CD14-positive monocyte (primary cell): ENCODE results near the gene DUS1L. TPM values are rescaled to one million over a fixed set of nuclear protein-coding genes. Genes with fewer than 3 reads are reported as not detected.

Experiments
- DNase-seq, 3 donors: peaks; one replicate each; pipeline ENCODE4 v3.0.0-alpha.2; 2011 to 2022
- H2AFZ ChIP-seq: 2 replicates; pipeline ENCODE4 v1.6.0; 2012; ENCODE audit warnings: mild to moderate bottlenecking, low read depth, low read length, inconsistent platforms; ENCODE audit not compliant: insufficient read depth, poor library complexity, severe bottlenecking
- H3K27ac ChIP-seq, 2 donors: 1 replicate in 1 of 2; 2 replicates in 1 of 2; pipeline ENCODE4 v1.5.1; 2012 to 2013; ENCODE audit warnings: low read length in 2 of 2, control low read depth in 1 of 2, inconsistent platforms in 1 of 2, low read depth in 1 of 2, mild to moderate bottlenecking in 1 of 2
- H3K27me3 ChIP-seq, 2 donors: one replicate each; pipeline versions ENCODE4 v1.6.0 to v1.6.1; 2011 to 2013; ENCODE audit warnings: low read length in 2 of 2; ENCODE audit not compliant: control insufficient read depth in 2 of 2, insufficient read depth in 2 of 2
- H3K36me3 ChIP-seq, 2 donors: replicated peaks in 1 of 2; 1 replicate in 1 of 2; 2 replicates in 1 of 2; pipeline versions ENCODE4 v1.5.1 to v1.6.1; 2012 to 2013; ENCODE audit warnings: low read length in 2 of 2, control low read depth in 1 of 2, inconsistent platforms in 1 of 2, mild to moderate bottlenecking in 1 of 2; ENCODE audit not compliant: insufficient read depth in 2 of 2, control insufficient read depth in 1 of 2
- H3K4me1 ChIP-seq, 2 donors: 1 replicate in 1 of 2; 2 replicates in 1 of 2; pipeline versions ENCODE4 v1.5.1 to v1.6.1; 2012 to 2013; ENCODE audit warnings: low read length in 2 of 2, control low read depth in 1 of 2, inconsistent platforms in 1 of 2, mild to moderate bottlenecking in 1 of 2, moderate library complexity in 1 of 2; ENCODE audit not compliant: insufficient read depth in 2 of 2, control insufficient read depth in 1 of 2
- H3K4me2 ChIP-seq: replicated peaks from 2 replicates; pipeline ENCODE3; 2012; ENCODE audit warnings: low read length, moderate library complexity, mild to moderate bottlenecking; ENCODE audit not compliant: poor library complexity, severe bottlenecking; ENCODE audit errors: extremely low read depth
- H3K4me3 ChIP-seq, 3 experiments: fragments of 200-600 bp in 1 of 3; sonication (generic) in 1 of 3; replicated peaks in 1 of 3; 1 replicate in 2 of 3; 2 replicates in 1 of 3; pipeline ENCODE4 v1.5.1; 2011 to 2013; ENCODE audit warnings: low read length in 3 of 3, mild to moderate bottlenecking in 3 of 3, control low read depth in 2 of 3, low read depth in 2 of 3, inconsistent platforms in 1 of 3, moderate library complexity in 1 of 3
- H3K79me2 ChIP-seq: 2 replicates; pipeline ENCODE4 v1.6.0; 2012; ENCODE audit warnings: mild to moderate bottlenecking, control low read depth, inconsistent platforms, low read length, moderate library complexity; ENCODE audit not compliant: insufficient read depth
- H3K9ac ChIP-seq: 2 replicates; pipeline ENCODE4 v1.6.0; 2017; ENCODE audit warnings: low read length, mild to moderate bottlenecking; ENCODE audit not compliant: insufficient read depth, poor library complexity, severe bottlenecking
- H3K9me3 ChIP-seq, 2 donors: replicated peaks in 1 of 2; 1 replicate in 1 of 2; 2 replicates in 1 of 2; pipeline versions ENCODE4 v1.5.1 to v1.6.1; 2012 to 2013; ENCODE audit warnings: low read length in 2 of 2, control low read depth in 1 of 2; ENCODE audit not compliant: control insufficient read depth in 1 of 2, insufficient read depth in 1 of 2
- H4K20me1 ChIP-seq: 2 replicates; pipeline ENCODE4 v1.6.0; 2012; ENCODE audit warnings: mild to moderate bottlenecking, low read length, control low read depth, moderate library complexity; ENCODE audit not compliant: insufficient read depth
- H3K27ac Mint-ChIP-seq, 7 donors: one replicate each; pipeline ENCODE4 v1.8.0; 2020; ENCODE audit warnings: mild to moderate bottlenecking in 7 of 7, mixed read lengths in 7 of 7, moderate library complexity in 6 of 7, inconsistent platforms in 2 of 7
- H3K27me3 Mint-ChIP-seq, 3 donors: one replicate each; pipeline ENCODE4 v1.8.0; 2021 to 2022; ENCODE audit warnings: low read depth in 3 of 3, mild to moderate bottlenecking in 3 of 3, mixed read lengths in 3 of 3, moderate library complexity in 3 of 3, inconsistent platforms in 1 of 3
- H3K36me3 Mint-ChIP-seq, 2 donors: one replicate each; pipeline ENCODE4 v1.8.0; 2020; ENCODE audit warnings: mixed read lengths in 2 of 2, inconsistent platforms in 1 of 2, mild to moderate bottlenecking in 1 of 2
- H3K4me1 Mint-ChIP-seq: one replicate; pipeline ENCODE4 v1.8.0; 2020; ENCODE audit warnings: mild to moderate bottlenecking, mixed read lengths
- H3K4me3 Mint-ChIP-seq, 2 donors: one replicate each; pipeline ENCODE4 v1.8.0; 2020; ENCODE audit warnings: mild to moderate bottlenecking in 2 of 2, mixed read lengths in 2 of 2, moderate library complexity in 1 of 2
- H3K9me3 Mint-ChIP-seq, 7 donors: one replicate each; pipeline ENCODE4 v1.8.0; 2020 to 2022; ENCODE audit warnings: mixed read lengths in 7 of 7, mild to moderate bottlenecking in 6 of 7, moderate library complexity in 6 of 7, inconsistent platforms in 2 of 7
- CTCF ChIP-seq: fragments of 200-600 bp; IDR thresholded peaks from one replicate; pipeline ENCODE4 v1.8.0; 2022; ENCODE audit warnings: antibody characterized with exemption, mild to moderate bottlenecking
- WGBS: methylation state at CpG from one replicate; pipeline ENCODE4 v1.1.5; 2013; ENCODE audit warnings: missing lambda C conversion rate; ENCODE audit not compliant: insufficient coverage; 5-methylcytosine and 5-hydroxymethylcytosine counted together
- intact Hi-C, 2 donors: fragments of 100-400 bp; cut with micrococcal nuclease; formaldehyde crosslinking; loops; one replicate each; pipeline versions ENCODE4 v1.15.0 to v1.15.1; 2023
- polyA plus RNA-seq, 3 donors: library from polyadenylated mRNA; depleted of rRNA in 1 of 3; unstranded in 2 of 3; stranded (reverse) in 1 of 3; fragments of 300-500 nt in 2 of 3; fragments of >200 nt in 1 of 3; fragmentation: Illumina TruSeq in 2 of 3; gene quantifications; 1 replicate in 2 of 3; 2 replicates in 1 of 3; pipeline ENCODE4 v1.2.3, GENCODE V29; 2012 to 2021

The DUS1L gene
- polyA plus RNA-seq, 3 donors, result 23.9 to 175 (median 47.6) TPM

GRCh38 chr17:82055023-82055964 is 10.3 kb downstream of the DUS1L start:
- H3K4me3 ChIP-seq, result no peak overlapping the region
- H3K9ac ChIP-seq, result no peak overlapping the region
- no peak overlapping the region for H3K27ac ChIP-seq
- H3K27me3 ChIP-seq, result no peaks in the 10 kb centered on the region
- H3K79me2 ChIP-seq, result peaks cover 21% of the 10 kb centered on the region
- H3K4me2 ChIP-seq, result no peak overlapping the region
- DNase-seq, result no peak
- Mint-ChIP-seq H3K4me3 (no peak overlapping the region), H3K4me1 (peaks cover 16% of the 10 kb centered on the region), H3K27ac (no peak overlapping the region), H3K27me3 (no peaks in the 10 kb centered on the region), H3K36me3 (peaks cover 26 to 70% of the 10 kb centered on the region in 2 donors), H3K9me3 (no peaks in the 10 kb centered on the region)
- intact Hi-C loops, result no loop called here
- 92% methylated on average over 19 of the region's 26 CpGs for WGBS
- H2AFZ ChIP-seq, result no peak overlapping the region
- H3K9me3 ChIP-seq, result no peaks in the 10 kb centered on the region
- peaks cover 27% of the 10 kb centered on the region for H4K20me1 ChIP-seq
- H3K36me3 ChIP-seq, result peaks cover 68 to 71% of the 10 kb centered on the region in 2 donors
- H3K4me1 ChIP-seq, result peaks cover 20 to 25% of the 10 kb centered on the region in 2 donors
- TF ChIP-seq CTCF, result no peak

- peaks cover 61 to 66% of the 10 kb centered on the region in 2 donors for H3K36me3 ChIP-seq
- peaks cover 20 to 29% of the 10 kb centered on the region in 2 donors for H3K4me1 ChIP-seq
- DNase-seq, result no peak
- peaks cover 27% of the 10 kb centered on the region for H4K20me1 ChIP-seq
- 96% methylated on average over 32 of the region's 38 CpGs for WGBS
- H3K9me3 Mint-ChIP-seq, result no peaks in the 10 kb centered on the region
- H3K4me3 ChIP-seq, result no peak overlapping the region
- no peak overlapping the region for H3K4me3 Mint-ChIP-seq
- no peaks in the 10 kb centered on the region for H3K27me3 Mint-ChIP-seq
- no peak overlapping the region for H3K27ac ChIP-seq
- H3K4me2 ChIP-seq, result no peak overlapping the region
- peaks cover 24% of the 10 kb centered on the region for H3K79me2 ChIP-seq
- TF ChIP-seq CTCF, result no peak
- no peak overlapping the region for H3K27ac Mint-ChIP-seq
- H2AFZ ChIP-seq, result no peak overlapping the region
- H3K36me3 Mint-ChIP-seq, result peaks cover 21 to 70% of the 10 kb centered on the region in 2 donors
- peaks cover 19% of the 10 kb centered on the region for H3K4me1 Mint-ChIP-seq
- no peaks in the 10 kb centered on the region for H3K9me3 ChIP-seq
- no peak overlapping the region for H3K9ac ChIP-seq
- H3K27me3 ChIP-seq, result no peaks in the 10 kb centered on the region
- intact Hi-C loops, result loop anchor here in 1 of 2 donors (5.0 kb wide), 1 partner anchor 43 kb away; the partner anchor contains the start of gene FASN
Measured at GRCh38 chr17:82054351-82055022, 11.1 kb downstream of the DUS1L start.
